Posterior cingulate gyrus (tissue), 11 donors: ENCODE results near the gene CABCOCO1.

Source experiments
- DNase-seq, 10 donors: peaks; one replicate each; pipeline versions ENCODE4 v3.0.0 to v3.0.0-alpha.2; 2020 to 2021; ENCODE audit warnings: mixed read lengths in 3 of 10
- intact Hi-C: fragments of 100-400 bp; cut with DNase I; formaldehyde crosslinking; loops from one replicate; pipeline ENCODE4 v1.15.1; 2023

Gene CABCOCO1

GRCh38 chr10:61804414-61804813 lies 141.7 kb downstream of the CABCOCO1 start:
- DNase-seq, result no peak
- intact Hi-C loops, result no loop called here

- intact Hi-C loops, result no loop called here
- DNase-seq, result no peak
Measured at GRCh38 chr10:61805091-61805490, 142.4 kb downstream of the CABCOCO1 start.

DNA sequence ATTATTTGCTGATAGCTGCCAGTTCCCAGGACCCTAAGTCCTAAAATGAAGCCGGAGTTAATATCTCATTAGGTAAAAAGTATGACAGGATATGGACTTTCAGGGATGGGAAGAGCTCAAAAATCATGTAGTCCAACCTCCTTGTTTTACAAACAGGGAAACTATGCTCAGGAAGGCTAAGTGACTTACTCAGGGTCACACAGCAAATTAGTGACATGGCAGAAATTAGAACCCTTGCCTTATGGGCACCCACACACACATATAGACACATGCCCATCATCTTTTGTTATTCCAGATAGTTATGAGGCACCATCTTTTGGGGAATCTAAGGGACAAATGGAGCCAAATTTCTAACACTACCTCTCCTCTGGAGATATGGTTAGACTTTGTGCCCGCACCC lies 147.5 kb downstream of the CABCOCO1 start:
- no peak for DNase-seq
- intact Hi-C loops, result no loop called here

DNA sequence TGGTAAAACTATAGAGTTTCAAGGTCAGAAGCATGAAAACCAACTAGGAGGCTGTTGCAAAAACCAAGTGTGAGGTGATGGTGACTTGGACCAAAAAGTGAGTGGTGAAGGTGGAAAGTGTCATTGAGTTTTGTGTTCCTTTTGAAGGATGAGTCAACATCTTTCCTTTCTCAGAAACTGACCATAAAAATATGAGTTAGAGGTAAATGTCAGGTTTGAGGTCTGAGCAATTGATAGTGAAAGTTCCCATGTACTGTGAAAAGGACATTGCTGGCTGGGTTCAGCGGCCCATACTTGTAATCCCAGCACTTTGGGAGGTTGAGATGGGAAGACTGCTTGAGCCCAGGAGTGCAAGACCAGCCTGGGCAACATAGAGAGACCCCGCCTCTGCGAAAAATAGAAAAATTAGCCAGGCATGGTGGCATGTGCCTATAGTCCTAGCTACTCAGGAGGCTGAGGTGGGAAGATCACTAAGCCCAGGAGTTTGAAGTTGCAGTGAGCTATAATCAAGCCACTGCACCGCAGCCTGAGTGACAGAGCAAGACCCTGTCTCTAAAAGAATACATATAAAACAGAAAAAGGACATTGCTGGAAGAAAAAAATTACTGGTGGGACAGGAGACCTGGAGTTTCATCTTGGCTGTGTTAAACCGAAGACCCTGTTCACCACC lies 149.5 kb downstream of the CABCOCO1 start:
- intact Hi-C loops, result no loop called here
- no peak for DNase-seq

- DNase-seq, result no peak
Measured at GRCh38 chr10:61812920-61813319, 150.2 kb downstream of the CABCOCO1 start.

DNA sequence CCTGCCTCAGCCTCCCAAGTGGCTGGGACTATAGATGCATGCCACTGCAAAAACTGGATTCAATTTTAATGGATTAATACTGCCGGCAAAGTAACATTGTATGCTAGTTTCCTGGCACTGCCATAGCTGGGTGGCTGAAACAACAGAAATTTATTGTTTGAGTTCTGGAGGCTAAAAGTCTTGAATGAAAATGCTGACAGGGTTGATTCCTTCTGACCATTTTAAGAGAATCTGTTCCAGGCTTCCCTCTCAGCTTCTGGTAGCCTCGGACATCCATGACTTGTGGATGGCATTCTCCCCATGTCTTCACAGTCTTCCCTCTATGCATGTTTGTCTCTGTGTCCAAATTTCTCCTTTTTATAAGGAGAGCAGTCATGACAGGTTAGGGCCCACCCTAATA lies 151.4 kb downstream of the CABCOCO1 start:
- intact Hi-C loops, result no loop called here
- no peak for DNase-seq

More at GRCh38 chr10:61812920-61813319, 150.2 kb downstream of the CABCOCO1 start:
- intact Hi-C loops, result no loop called here

DNA sequence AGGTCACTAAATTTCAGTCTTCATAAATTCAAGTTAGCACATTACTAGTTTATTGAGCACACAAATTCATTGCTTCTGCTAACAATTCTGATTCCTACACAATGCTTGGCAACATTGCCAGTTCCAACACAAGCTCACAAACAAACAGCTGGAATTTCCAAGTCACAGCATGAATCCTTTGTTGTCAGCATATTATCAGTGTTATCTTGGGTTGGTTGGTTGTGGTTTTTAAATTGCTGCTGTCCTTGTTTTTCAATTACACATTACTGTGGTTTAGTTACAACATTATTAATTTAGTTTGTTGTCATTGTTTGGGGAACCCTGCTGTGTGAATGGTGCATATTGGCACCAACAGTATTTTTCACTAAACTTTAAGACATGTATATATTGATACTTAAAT lies 152.8 kb downstream of the CABCOCO1 start:
- intact Hi-C loops, result no loop called here
- no peak for DNase-seq
